IPS-15b (cell line): ENCODE measurements around the gene POC5.
"Not testable (repeated sequence)": the region's sequence is repeated elsewhere in the genome, so short reads cannot be mapped to it uniquely, and the experiment has no call there.

Experiments used
- H3K27me3 ChIP-seq: one replicate; pipeline ENCODE4 v1.6.1; 2013; ENCODE audit warnings: low read length; ENCODE audit not compliant: control insufficient read depth, insufficient read depth
- H3K36me3 ChIP-seq: one replicate; pipeline ENCODE4 v1.6.1; 2013; ENCODE audit warnings: low read length; ENCODE audit not compliant: control insufficient read depth, insufficient read depth
- H3K4me1 ChIP-seq: one replicate; pipeline ENCODE4 v1.6.1; 2013; ENCODE audit warnings: mild to moderate bottlenecking, low read length; ENCODE audit not compliant: control insufficient read depth, insufficient read depth
- H3K4me3 ChIP-seq: one replicate; pipeline ENCODE4 v1.5.1; 2013; ENCODE audit warnings: low read depth, low read length
- H3K9ac ChIP-seq: one replicate; pipeline ENCODE4 v1.6.1; 2013; ENCODE audit warnings: low read depth, mild to moderate bottlenecking, low read length
- H3K9me3 ChIP-seq: one replicate; pipeline ENCODE4 v1.6.1; 2013; ENCODE audit warnings: mild to moderate bottlenecking, low read length; ENCODE audit not compliant: control insufficient read depth, insufficient read depth

Gene POC5

DNA sequence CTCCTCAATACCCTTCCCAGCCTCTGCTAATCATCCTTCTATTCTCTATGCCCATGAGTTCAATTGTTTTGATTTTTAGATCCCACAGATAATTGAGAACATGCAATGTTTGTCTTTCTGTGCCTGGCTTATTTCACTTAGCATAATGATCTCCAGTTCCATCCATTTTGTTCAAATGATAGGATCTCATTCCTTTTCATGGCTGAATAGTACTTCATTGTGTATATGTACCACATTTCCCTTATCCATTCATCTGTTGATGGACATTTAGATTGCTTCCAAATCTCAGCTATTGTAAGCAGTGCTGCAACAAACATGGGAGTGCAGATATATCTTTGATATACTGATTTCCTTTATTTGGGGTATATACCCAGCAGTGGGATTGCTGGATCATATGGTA is 9.0 kb upstream of the POC5 start:
- not testable (repeated sequence) for H3K4me3 ChIP-seq, H3K9me3 ChIP-seq, H3K36me3 ChIP-seq, H3K4me1 ChIP-seq, H3K9ac ChIP-seq, H3K27me3 ChIP-seq

DNA sequence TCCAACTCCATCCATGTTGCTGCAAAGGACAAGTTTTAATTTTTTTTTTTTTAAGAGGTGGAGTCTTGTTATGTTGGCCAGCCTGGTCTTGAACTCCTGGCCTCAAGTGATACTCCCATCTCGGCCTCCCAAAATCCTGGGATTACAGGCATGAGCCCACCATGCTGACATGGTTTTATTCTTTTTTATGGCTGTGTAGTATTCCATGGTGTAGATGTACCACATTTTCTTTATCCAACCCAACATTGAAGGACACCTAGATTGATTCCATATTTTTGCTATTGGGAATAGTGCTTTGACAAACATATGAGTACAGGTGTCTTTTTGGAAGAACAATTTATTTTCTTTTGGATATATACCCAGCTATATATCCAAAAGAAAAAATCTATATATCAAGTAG is 6.1 kb upstream of the POC5 start:
- no peaks in the 10 kb centered on the region for H3K27me3 ChIP-seq

DNA sequence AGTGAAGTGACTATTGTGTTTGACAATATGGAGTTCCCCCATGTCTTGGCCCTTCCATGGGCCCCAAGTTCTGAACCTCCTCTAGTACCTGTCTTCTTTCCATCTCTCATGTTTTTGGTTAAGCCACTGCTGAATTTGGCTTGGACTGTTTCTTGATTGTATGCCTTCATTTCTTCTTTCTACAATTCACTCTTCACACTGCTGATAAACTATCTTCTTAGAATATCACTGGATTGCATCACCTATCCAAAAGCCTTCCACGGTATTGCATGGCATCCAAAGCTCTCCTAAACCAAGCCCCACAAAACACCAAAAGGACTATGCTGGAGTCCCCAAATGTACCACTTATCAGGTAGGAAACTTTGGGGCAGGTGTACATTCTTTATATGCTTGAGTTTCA is 4.3 kb upstream of the POC5 start:
- Histone ChIP-seq H3K9me3 (no peaks in the 10 kb centered on the region), H3K36me3 (no peaks in the 10 kb centered on the region), H3K4me3 (no peak overlapping the region), H3K9ac (no peak overlapping the region), H3K4me1 (peaks cover 4% of the 10 kb centered on the region), H3K27me3 (no peaks in the 10 kb centered on the region)

More for the DNA sequence above, 6.1 kb upstream of the POC5 start:
- H3K36me3 ChIP-seq = no peaks in the 10 kb centered on the region
- H3K9me3 ChIP-seq = no peaks in the 10 kb centered on the region
- peaks cover 4% of the 10 kb centered on the region for H3K4me1 ChIP-seq
- no peak overlapping the region for H3K9ac ChIP-seq
- H3K4me3 ChIP-seq = no peak overlapping the region

DNA sequence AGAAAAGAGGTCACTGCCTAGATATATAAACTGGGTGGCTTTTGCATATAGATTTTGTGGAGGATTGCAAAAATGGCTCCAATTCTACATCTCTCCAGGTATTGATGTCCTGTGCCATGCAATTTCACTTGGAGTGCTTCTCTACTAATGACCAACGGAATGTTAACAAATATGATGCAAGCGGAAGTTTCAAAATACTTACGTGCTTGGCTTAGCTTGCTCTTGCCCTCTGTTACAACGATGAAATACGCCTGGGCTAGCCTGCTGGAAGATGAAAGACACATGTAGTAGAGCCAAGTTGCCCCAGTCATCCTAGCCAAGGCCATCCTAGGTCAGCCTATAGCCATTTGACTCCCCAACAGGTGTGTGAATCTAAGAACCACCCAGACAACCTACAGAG is 3.6 kb upstream of the POC5 start:
- H3K36me3 ChIP-seq = no peaks in the 10 kb centered on the region

DNA sequence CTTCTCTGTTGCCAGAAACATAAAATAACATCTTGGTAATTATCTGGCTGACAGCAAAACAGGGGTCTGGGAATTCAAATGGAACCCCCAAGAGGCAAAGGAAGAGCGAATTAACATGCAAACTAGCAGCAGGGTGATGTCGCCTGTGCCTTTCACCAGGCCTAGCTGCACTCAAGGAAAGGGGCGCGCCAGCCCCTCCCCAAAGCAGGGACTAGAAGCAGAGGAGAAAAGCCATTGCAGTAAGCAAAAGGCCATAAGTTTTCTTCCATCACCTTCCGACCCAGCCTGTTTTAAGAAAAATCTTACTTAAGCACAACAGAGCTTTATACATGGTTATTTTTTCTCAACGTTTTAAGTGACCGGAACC is 539 bp downstream of the POC5 start:
- Histone ChIP-seq H3K9me3 (no peaks in the 10 kb centered on the region), H3K27me3 (no peaks in the 10 kb centered on the region), H3K4me3 (peak overlapping the region; percentile 99), H3K36me3 (no peaks in the 10 kb centered on the region), H3K9ac (peak overlapping the region; percentile 84), H3K4me1 (peaks cover 3% of the 10 kb centered on the region)

More for the DNA sequence above, 3.6 kb upstream of the POC5 start:
- no peak overlapping the region for H3K4me3 ChIP-seq
- no peaks in the 10 kb centered on the region for H3K27me3 ChIP-seq
- no peaks in the 10 kb centered on the region for H3K9me3 ChIP-seq
- H3K4me1 ChIP-seq = peaks cover 6% of the 10 kb centered on the region
- no peak overlapping the region for H3K9ac ChIP-seq

DNA sequence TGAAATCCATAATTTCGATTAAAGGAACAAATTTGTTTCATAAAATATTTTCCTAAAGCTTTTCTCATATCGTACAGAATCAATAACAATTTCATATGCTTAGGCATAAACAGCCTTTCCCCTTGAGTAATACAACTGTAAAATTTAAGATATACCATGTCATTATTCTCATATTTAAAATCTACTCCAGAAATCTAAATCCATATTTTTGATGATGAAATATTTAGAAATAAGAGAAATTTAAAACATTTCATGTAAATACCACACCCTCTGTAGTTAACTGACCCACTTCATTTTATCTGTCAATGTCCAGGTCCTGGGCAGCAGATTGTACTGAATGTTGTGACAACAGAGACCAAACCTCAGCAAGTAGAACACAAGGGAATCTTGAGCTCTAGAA is 5.1 kb downstream of the POC5 start:
- no peaks in the 10 kb centered on the region for H3K9me3 ChIP-seq
- H3K36me3 ChIP-seq = no peaks in the 10 kb centered on the region
- no peaks in the 10 kb centered on the region for H3K27me3 ChIP-seq
- peaks cover 3% of the 10 kb centered on the region for H3K4me1 ChIP-seq
- H3K9ac ChIP-seq = no peak overlapping the region
- H3K4me3 ChIP-seq = no peak overlapping the region

DNA sequence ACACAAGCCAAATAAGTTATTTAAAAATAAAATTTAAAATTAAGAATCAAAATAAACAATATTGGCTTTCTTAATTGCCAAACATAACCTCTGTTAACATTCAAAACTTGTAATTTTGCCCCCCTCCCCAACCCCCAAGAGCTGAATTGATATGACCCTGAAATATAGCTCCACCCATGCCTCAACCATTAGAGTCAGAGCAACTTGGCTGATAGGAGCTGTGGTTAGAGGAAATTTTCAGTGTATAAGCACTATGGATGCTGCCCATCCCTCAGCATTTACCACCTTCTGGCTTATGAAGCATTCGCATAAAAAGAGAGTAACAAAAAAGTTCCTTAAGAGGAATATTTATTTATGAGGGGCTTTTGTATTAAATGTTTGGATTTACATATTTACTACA is 6.1 kb downstream of the POC5 start:
- Histone ChIP-seq H3K36me3 (no peaks in the 10 kb centered on the region), H3K9ac (no peak overlapping the region), H3K4me1 (peaks cover 3% of the 10 kb centered on the region)

DNA sequence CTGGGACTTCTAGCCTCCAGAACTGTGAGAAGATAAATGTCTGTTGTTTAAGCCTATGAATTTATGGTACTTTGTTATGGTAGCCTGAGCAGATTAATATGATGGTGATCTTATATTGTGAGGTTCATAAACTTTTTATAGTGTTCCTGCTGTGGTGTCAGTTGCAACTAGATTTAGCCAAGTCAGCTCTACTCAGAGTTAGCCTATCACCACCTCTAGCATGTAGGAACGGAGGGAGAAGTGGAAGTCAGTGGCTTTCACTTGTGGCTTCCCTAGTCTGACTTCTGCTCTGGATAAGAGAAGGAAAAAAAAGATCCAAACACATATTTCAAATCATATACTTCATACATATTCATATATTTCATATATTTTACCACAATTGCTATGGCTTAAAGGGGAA is 6.6 kb downstream of the POC5 start:
- Histone ChIP-seq H3K27me3 (no peaks in the 10 kb centered on the region), H3K9ac (no peak overlapping the region), H3K4me1 (no peaks in the 10 kb centered on the region), H3K4me3 (no peak overlapping the region), H3K9me3 (no peaks in the 10 kb centered on the region), H3K36me3 (no peaks in the 10 kb centered on the region)

More for the DNA sequence above, 6.1 kb downstream of the POC5 start:
- Histone ChIP-seq H3K4me3 (no peak overlapping the region), H3K27me3 (no peaks in the 10 kb centered on the region), H3K9me3 (no peaks in the 10 kb centered on the region)

DNA sequence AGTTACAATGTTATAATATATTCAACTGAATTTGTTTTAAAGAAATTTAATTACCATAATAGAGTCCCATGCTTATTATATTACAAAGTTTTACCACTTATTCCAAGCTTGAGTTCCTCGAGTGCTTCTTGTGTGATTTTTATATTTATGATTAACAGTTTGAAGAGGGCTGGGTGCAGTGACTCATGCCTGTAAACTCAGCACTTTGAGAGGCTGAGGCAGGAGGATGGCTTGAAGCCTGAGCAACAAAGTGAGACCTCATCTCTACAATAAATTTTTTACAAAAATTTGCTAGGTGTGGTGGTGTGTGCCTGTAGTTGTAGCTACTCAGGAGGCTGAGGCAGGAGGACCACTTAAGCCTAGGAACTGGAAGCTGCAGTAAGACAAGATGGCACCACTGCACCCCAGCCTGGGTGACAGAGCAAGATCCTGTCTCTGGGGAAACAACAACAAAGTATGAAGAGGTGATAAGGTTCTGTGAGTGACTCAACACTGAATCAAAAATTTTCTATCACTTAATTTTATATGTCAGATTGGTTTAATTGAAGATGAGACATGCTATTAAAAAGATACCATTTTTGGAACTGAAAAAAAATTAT is 9.2 kb downstream of the POC5 start:
- Histone ChIP-seq H3K36me3 (peaks cover 8% of the 10 kb centered on the region), H3K9me3 (no peaks in the 10 kb centered on the region), H3K9ac (no peak overlapping the region), H3K4me1 (no peaks in the 10 kb centered on the region), H3K27me3 (no peaks in the 10 kb centered on the region), H3K4me3 (no peak overlapping the region)

DNA sequence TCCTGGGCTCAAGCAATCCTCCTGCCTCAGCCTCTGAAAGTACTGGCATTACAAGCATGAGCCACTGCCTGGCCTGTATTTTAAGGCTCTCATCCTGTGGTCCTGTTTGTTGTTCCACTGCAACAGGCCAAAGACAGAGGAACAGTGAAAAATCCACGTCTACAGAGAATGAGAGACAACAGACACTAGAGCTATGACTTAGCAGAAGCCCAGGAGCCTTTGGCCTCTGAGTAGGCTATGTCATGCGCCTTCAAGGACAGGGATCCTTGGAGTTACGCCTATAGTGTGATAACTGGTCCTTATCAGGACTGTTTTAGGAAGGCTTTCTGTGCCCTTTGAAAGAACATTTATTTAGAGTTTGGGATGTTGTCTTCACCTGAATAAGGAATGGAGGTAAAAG is 10.5 kb downstream of the POC5 start:
- Histone ChIP-seq H3K27me3 (no peaks in the 10 kb centered on the region), H3K36me3 (peaks cover 10% of the 10 kb centered on the region), H3K9me3 (no peaks in the 10 kb centered on the region), H3K4me3 (no peak overlapping the region), H3K4me1 (no peaks in the 10 kb centered on the region), H3K9ac (no peak overlapping the region)

DNA sequence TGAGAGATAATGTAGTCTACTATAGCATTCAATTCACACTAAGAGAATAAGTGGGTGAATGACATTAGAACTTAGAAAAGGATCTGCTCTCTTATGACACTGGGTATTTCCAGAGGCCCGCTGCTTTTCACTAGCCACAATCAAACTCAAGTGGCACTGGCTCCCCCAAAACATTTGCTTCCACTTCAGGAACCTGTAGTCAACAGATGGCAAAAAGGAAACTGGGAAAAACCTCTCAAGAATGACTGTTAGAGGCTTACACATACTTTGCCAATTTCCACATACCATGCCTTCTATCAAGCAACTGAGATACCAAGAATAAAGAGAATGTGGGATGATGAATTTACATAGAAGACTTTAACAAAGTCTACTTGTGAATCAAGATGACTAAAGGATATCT is 11.2 kb downstream of the POC5 start:
- no peak overlapping the region for H3K9ac ChIP-seq
- H3K36me3 ChIP-seq = peaks cover 11% of the 10 kb centered on the region
- H3K4me1 ChIP-seq = no peaks in the 10 kb centered on the region
- H3K4me3 ChIP-seq = no peak overlapping the region
- H3K9me3 ChIP-seq = no peaks in the 10 kb centered on the region
- H3K27me3 ChIP-seq = no peaks in the 10 kb centered on the region

DNA sequence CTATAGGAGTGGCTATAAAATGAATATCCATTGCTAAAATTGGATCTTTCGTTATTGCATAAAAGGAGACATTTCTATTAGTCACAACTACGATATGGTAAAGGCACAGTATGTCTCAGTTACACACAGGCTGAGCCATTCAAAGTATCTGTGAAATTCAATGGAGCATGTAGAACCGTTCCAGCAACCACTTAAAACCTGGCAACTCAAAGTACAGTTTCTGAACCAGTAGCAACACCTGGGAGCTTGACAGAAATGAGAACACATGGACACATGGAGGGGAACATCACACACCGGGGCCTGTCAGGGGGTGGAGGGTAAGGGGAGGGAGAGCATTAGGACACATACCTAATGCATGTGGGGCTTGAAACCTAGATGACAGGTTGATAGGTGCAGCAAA is 15.4 kb downstream of the POC5 start:
- Histone ChIP-seq H3K4me3 (no peak overlapping the region), H3K27me3 (no peaks in the 10 kb centered on the region), H3K9ac (no peak overlapping the region), H3K9me3 (no peaks in the 10 kb centered on the region), H3K4me1 (no peaks in the 10 kb centered on the region), H3K36me3 (peaks cover 11% of the 10 kb centered on the region)
